Measurements from ENCODE around the gene NAA25.
"Not testable (repeated sequence)": the region's sequence is repeated elsewhere in the genome, so short reads cannot be mapped to it uniquely, and the experiment has no call there.

Gene NAA25

GRCh38 chr12:112116232-112117060 lies 7.9 kb upstream of the NAA25 start:
- DNase-seq = no peak

GRCh38 chr12:112115259-112116045 lies 6.9 kb upstream of the NAA25 start:
- DNase-seq = no peak

- no peak for DNase-seq
These were observed 4.0 kb upstream of the NAA25 start for GRCh38 chr12:112112409-112113133.

GRCh38 chr12:112111931-112112330 lies 3.3 kb upstream of the NAA25 start:
- DNase-seq = no peak

- DNase-seq = not testable (repeated sequence)
These were observed 2.4 kb upstream of the NAA25 start for GRCh38 chr12:112110787-112111662.

GRCh38 chr12:112107306-112108201 lies 1.0 kb downstream of the NAA25 start:
- no peak for DNase-seq

GRCh38 chr12:112105891-112106290 lies 2.7 kb downstream of the NAA25 start:
- no peak for DNase-seq

- no peak for DNase-seq
These were observed 4.7 kb downstream of the NAA25 start for GRCh38 chr12:112103758-112104503.

GRCh38 chr12:112102746-112103145 lies 5.8 kb downstream of the NAA25 start:
- not testable (repeated sequence) for DNase-seq

GRCh38 chr12:112102127-112102526 lies 6.5 kb downstream of the NAA25 start:
- no peak for DNase-seq

GRCh38 chr12:112100500-112100899 lies 8.1 kb downstream of the NAA25 start:
- DNase-seq = not testable (repeated sequence)

GRCh38 chr12:112097641-112098040 lies 10.9 kb downstream of the NAA25 start:
- no peak for DNase-seq

- no peak for DNase-seq
These were observed 11.9 kb downstream of the NAA25 start for GRCh38 chr12:112096667-112097066.

- DNase-seq = no peak
These were observed 12.5 kb downstream of the NAA25 start for GRCh38 chr12:112096070-112096469.

- no peak for DNase-seq
These were observed 17.0 kb downstream of the NAA25 start for GRCh38 chr12:112091563-112091962.

- DNase-seq = no peak
These were observed 20.7 kb downstream of the NAA25 start for GRCh38 chr12:112087851-112088250.

GRCh38 chr12:112087055-112087850 lies 21.3 kb downstream of the NAA25 start:
- no peak for DNase-seq

GRCh38 chr12:112066566-112066965 lies 42.0 kb downstream of the NAA25 start:
- DNase-seq = no peak

- no peak for DNase-seq
These were observed 45.3 kb downstream of the NAA25 start for GRCh38 chr12:112063273-112063672.

GRCh38 chr12:112061137-112061536 lies 47.4 kb downstream of the NAA25 start:
- DNase-seq = no peak
